Measurements from ENCODE around the gene ZBTB24. TPM values are rescaled to one million over a fixed set of nuclear protein-coding genes. Genes with fewer than 3 reads are reported as not detected.

Gene ZBTB24
- total RNA-seq, 1 experiment from 2014 or later = 8.9 TPM

- DNase-seq (ENCODE audit: low read depth) = no peak
These were observed 15.9 kb upstream of the ZBTB24 start for GRCh38 chr6:109498936-109499335.

- no peak for DNase-seq (ENCODE audit: low read depth)
These were observed 15.0 kb upstream of the ZBTB24 start for GRCh38 chr6:109498052-109498451.

- DNase-seq (ENCODE audit: low read depth) = no peak
These were observed 13.2 kb upstream of the ZBTB24 start for GRCh38 chr6:109496036-109496772.

- no peak for DNase-seq (ENCODE audit: low read depth)
These were observed 10.8 kb upstream of the ZBTB24 start for GRCh38 chr6:109493865-109494264.

- no peak for DNase-seq (ENCODE audit: low read depth)
These were observed 8.4 kb upstream of the ZBTB24 start for GRCh38 chr6:109491207-109491938.

- no peak for DNase-seq (ENCODE audit: low read depth)
These were observed 7.7 kb upstream of the ZBTB24 start for GRCh38 chr6:109490713-109491112.

GRCh38 chr6:109488001-109488400, 5.0 kb upstream of the ZBTB24 start:
- DNase-seq (ENCODE audit: low read depth) = no peak

GRCh38 chr6:109486068-109486467, 3.0 kb upstream of the ZBTB24 start:
- DNase-seq (ENCODE audit: low read depth) = no peak

- no peak for DNase-seq (ENCODE audit: low read depth)
These were observed 2.4 kb upstream of the ZBTB24 start for GRCh38 chr6:109485266-109485935.

- no peak for DNase-seq (ENCODE audit: low read depth)
These were observed 1.1 kb upstream of the ZBTB24 start for GRCh38 chr6:109484122-109484521.

GRCh38 chr6:109483735-109484057, 677 bp upstream of the ZBTB24 start:
- no peak for DNase-seq (ENCODE audit: low read depth)

- no peak for DNase-seq (ENCODE audit: low read depth)
These were observed 2.0 kb downstream of the ZBTB24 start for GRCh38 chr6:109480993-109481480.

- DNase-seq (ENCODE audit: low read depth) = no peak
These were observed 4.0 kb downstream of the ZBTB24 start for GRCh38 chr6:109478841-109479624.

- no peak for DNase-seq (ENCODE audit: low read depth)
These were observed 4.7 kb downstream of the ZBTB24 start for GRCh38 chr6:109478222-109478805.

- no peak for DNase-seq (ENCODE audit: low read depth)
These were observed 5.3 kb downstream of the ZBTB24 start for GRCh38 chr6:109477725-109478124.

- DNase-seq (ENCODE audit: low read depth) = no peak
These were observed 5.8 kb downstream of the ZBTB24 start for GRCh38 chr6:109477184-109477583.

- no peak for DNase-seq (ENCODE audit: low read depth)
These were observed 7.4 kb downstream of the ZBTB24 start for GRCh38 chr6:109475625-109476024.

- DNase-seq (ENCODE audit: low read depth) = no peak
These were observed 8.0 kb downstream of the ZBTB24 start for GRCh38 chr6:109474995-109475394.

- DNase-seq (ENCODE audit: low read depth) = no peak
These were observed 9.9 kb downstream of the ZBTB24 start for GRCh38 chr6:109473120-109473519.

- no peak for DNase-seq (ENCODE audit: low read depth)
These were observed 10.7 kb downstream of the ZBTB24 start for GRCh38 chr6:109472132-109472995.

All from Daoy (cell line).